Activated CD4-positive, CD25-positive, alpha-beta regulatory T cell treated with anti-CD3 and anti-CD28 coated beads, Interleukin-2, amount 50 U/mL, for 24 hours (primary cell): ENCODE results near the gene GALNT10.

Experiments
- ATAC-seq, 2 donors: fragments of 150-1000 bp; cut with Tn5 transposase; one replicate each; pipeline ENCODE4 v1.10.0; 2021; ENCODE audit warnings: mild to moderate bottlenecking in 1 of 2, moderate library complexity in 1 of 2

GALNT10 gene

GRCh38 chr5:154410786-154411185 is 220.3 kb downstream of the GALNT10 start:
- no peak for ATAC-seq

GRCh38 chr5:154411338-154411737 is 220.8 kb downstream of the GALNT10 start:
- no peak for ATAC-seq

- ATAC-seq: no peak
Observed at GRCh38 chr5:154412316-154412715, 221.8 kb downstream of the GALNT10 start.

GRCh38 chr5:154412925-154413324 is 222.4 kb downstream of the GALNT10 start:
- no peak for ATAC-seq

- ATAC-seq: no peak
Observed at GRCh38 chr5:154415114-154415513, 224.6 kb downstream of the GALNT10 start.

GRCh38 chr5:154418344-154418820 is 227.8 kb downstream of the GALNT10 start:
- no peak for ATAC-seq

- ATAC-seq: no peak
Observed at GRCh38 chr5:154419236-154419635, 228.7 kb downstream of the GALNT10 start.

GRCh38 chr5:154421868-154422267 is 231.3 kb downstream of the GALNT10 start:
- ATAC-seq: no peak

GRCh38 chr5:154422298-154422697 is 231.8 kb downstream of the GALNT10 start:
- ATAC-seq: no peak

GRCh38 chr5:154428208-154428607 is 237.7 kb downstream of the GALNT10 start:
- ATAC-seq: no peak

GRCh38 chr5:154429341-154429740 is 238.8 kb downstream of the GALNT10 start:
- no peak for ATAC-seq

GRCh38 chr5:154430466-154430865 is 239.9 kb downstream of the GALNT10 start:
- ATAC-seq: no peak

- ATAC-seq: no peak
Observed at GRCh38 chr5:154430961-154431630, 240.6 kb downstream of the GALNT10 start.

- no peak for ATAC-seq
Observed at GRCh38 chr5:154435226-154435625, 244.7 kb downstream of the GALNT10 start.

- no peak for ATAC-seq
Observed at GRCh38 chr5:154437281-154437965, 246.9 kb downstream of the GALNT10 start.

- no peak for ATAC-seq
Observed at GRCh38 chr5:154440540-154440939, 250.0 kb downstream of the GALNT10 start.

GRCh38 chr5:154442801-154443200 is 252.3 kb downstream of the GALNT10 start:
- ATAC-seq: no peak

GRCh38 chr5:154444556-154445421 is 254.3 kb downstream of the GALNT10 start:
- no peak for ATAC-seq

- ATAC-seq: peak; percentile 97
Observed at GRCh38 chr5:154445422-154446194, 255.1 kb downstream of the GALNT10 start, which contains the start of gene SAP30L. SAP30L (plus strand) TSS chr5:154445997; CDS start chr5:154446605, 608 bp downstream.

- ATAC-seq: no peak
Observed at GRCh38 chr5:154446195-154447088, 255.9 kb downstream of the GALNT10 start.

GRCh38 chr5:154447089-154447725 is 256.7 kb downstream of the GALNT10 start:
- no peak for ATAC-seq
